HG03354 (cell line): ENCODE measurements around the gene AIG1.
"Not testable (repeated sequence)": the region's sequence is repeated elsewhere in the genome, so short reads cannot be mapped to it uniquely, and the experiment has no call there.

ENCODE experiments used
- ATAC-seq: cut with Tn5 transposase; IDR thresholded peaks from one replicate; pipeline ENCODE4 v1.9.1; 2021; ENCODE audit warnings: mild to moderate bottlenecking; ENCODE audit not compliant: unreplicated experiment, poor library complexity, severe bottlenecking

Gene AIG1

GRCh38 chr6:143293523-143293922 is 232.8 kb downstream of the AIG1 start:
- ATAC-seq = no peak

- no peak for ATAC-seq
Measured at GRCh38 chr6:143294265-143294860, 233.7 kb downstream of the AIG1 start.

GRCh38 chr6:143295932-143296331 is 235.2 kb downstream of the AIG1 start:
- ATAC-seq = no peak

GRCh38 chr6:143298071-143298470 is 237.4 kb downstream of the AIG1 start:
- no peak for ATAC-seq

- no peak for ATAC-seq
Measured at GRCh38 chr6:143299253-143300166, 238.8 kb downstream of the AIG1 start.

GRCh38 chr6:143301188-143301587 is 240.5 kb downstream of the AIG1 start:
- no peak for ATAC-seq

- ATAC-seq = not testable (repeated sequence)
Measured at GRCh38 chr6:143307760-143308159, 247.1 kb downstream of the AIG1 start.

GRCh38 chr6:143313163-143313562 is 252.5 kb downstream of the AIG1 start:
- no peak for ATAC-seq

GRCh38 chr6:143321491-143322086 is 260.9 kb downstream of the AIG1 start:
- ATAC-seq = no peak

- ATAC-seq = no peak
Measured at GRCh38 chr6:143322386-143322785, 261.7 kb downstream of the AIG1 start.

GRCh38 chr6:143323729-143324470 is 263.2 kb downstream of the AIG1 start:
- no peak for ATAC-seq

GRCh38 chr6:143325379-143326140 is 264.9 kb downstream of the AIG1 start:
- ATAC-seq = no peak

GRCh38 chr6:143328876-143329275 is 268.2 kb downstream of the AIG1 start:
- no peak for ATAC-seq

- ATAC-seq = no peak
Measured at GRCh38 chr6:143329323-143329722, 268.6 kb downstream of the AIG1 start.

- no peak for ATAC-seq
Measured at GRCh38 chr6:143331362-143331761, 270.7 kb downstream of the AIG1 start.

- no peak for ATAC-seq
Measured at GRCh38 chr6:143332153-143332845, 271.6 kb downstream of the AIG1 start.

- ATAC-seq = no peak
Measured at GRCh38 chr6:143333081-143333480, 272.4 kb downstream of the AIG1 start.

GRCh38 chr6:143333749-143334520 is 273.2 kb downstream of the AIG1 start:
- ATAC-seq = no peak
